Measurements from ENCODE around the gene C2orf92.
A peak's percentile ranks its signal among the peaks of the same experiment; 100 is the strongest.

C2orf92 gene

DNA sequence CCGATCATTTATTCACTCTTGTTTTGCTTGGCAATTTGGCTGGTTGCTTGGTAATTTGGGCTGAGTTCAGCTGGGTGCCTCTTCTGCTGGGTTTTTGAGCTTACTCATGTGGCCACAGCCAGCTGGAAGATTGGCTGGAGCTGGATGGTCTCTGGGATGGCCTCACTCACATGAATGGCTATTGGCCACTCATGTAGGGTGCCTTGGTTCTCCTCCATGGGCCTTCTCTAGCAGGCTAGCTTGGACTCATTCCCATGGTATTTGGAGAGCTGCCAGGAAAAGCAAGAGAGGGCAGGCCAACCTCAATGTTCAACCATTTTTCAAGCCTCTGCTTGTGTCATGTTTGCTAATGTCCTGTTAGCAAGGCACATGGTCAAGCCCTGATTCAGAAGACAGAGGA is 60.7 kb downstream of the C2orf92 start:
- no peak for DNase-seq (ENCODE audit: low read depth)

- DNase-seq (ENCODE audit: low read depth): no peak
These were observed 61.9 kb downstream of the C2orf92 start for GRCh38 chr2:97731274-97732020.

DNA sequence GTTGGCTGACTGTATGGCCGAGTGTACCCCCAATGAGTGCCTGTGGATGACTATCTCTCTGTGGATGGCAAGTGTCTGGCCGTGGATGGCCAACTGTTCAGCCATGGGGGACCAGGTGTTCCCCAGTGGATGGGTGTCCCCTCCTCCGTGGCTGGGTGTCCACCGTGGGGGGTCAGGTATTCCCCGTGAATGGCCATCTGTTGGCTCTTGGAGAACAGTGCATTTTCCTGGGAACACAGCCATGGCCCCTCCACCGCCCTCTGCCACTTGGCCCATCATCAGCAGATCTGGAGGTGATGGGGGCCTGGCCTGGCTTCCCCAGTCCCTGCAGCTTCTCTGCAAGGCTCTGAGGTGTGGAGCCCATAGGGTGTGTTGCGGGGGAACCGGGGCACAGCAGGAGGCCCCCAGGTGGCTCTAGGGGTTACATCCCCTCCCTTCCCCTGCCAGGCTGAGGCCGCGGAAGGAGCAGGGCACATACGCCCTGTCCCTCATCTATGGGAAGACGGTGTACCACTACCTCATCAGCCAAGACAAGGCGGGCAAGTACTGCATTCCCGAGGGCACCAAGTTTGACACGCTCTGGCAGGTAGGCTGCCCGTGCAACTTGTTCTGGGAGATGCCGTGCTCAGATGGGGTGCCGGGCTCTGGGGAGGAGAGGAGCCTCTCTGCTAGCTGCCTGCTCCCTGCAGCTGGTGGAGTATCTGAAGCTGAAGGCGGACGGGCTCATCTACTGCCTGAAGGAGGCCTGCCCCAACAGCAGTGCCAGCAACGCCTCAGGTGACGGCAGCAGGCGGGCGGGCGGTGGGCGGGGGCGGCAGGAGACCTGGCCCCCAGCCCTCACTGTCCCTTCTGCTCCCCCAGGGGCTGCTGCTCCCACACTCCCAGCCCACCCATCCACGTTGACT is 63.2 kb downstream of the C2orf92 start:
- DNase-seq (ENCODE audit: low read depth): no peak

DNA sequence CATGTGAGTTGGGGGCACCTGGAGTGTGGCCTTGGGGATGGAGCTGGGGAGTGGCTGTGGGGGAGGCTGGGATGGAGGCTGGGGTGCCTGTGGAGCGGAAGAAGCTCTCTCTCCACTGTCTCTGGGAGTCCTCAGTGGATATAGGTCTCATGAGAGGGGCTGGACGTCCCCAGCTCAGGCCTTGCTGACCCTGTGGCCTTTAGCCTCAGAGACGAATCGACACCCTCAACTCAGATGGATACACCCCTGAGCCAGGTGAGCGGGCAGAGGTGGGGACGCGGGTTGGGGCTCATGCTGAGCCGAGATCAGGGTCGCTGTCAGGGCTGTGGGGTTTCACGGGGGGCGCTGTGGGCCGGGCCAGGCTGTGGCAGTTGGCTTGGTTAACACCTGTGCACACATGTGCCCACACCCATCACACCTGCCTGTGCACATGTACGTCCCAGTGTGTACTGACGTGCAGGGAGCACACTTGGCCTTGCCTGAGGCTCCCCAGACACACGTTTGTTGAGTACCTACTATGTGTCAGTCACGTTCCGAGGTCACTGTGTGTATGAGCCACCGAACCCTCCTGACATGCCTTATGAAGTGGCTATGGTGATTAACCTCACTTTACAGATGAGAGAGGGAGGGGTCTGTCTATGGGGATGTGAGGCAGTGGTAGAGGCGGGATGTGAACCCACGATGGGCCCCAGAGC is 64.0 kb downstream of the C2orf92 start:
- no peak for DNase-seq (ENCODE audit: low read depth)

GRCh38 chr2:97734061-97735051 is 64.8 kb downstream of the C2orf92 start:
- DNase-seq (ENCODE audit: low read depth): no peak

- no peak for DNase-seq (ENCODE audit: low read depth)
These were observed 65.6 kb downstream of the C2orf92 start for GRCh38 chr2:97735161-97735561.

GRCh38 chr2:97736185-97736584 is 66.7 kb downstream of the C2orf92 start:
- DNase-seq (ENCODE audit: low read depth): no peak

DNA sequence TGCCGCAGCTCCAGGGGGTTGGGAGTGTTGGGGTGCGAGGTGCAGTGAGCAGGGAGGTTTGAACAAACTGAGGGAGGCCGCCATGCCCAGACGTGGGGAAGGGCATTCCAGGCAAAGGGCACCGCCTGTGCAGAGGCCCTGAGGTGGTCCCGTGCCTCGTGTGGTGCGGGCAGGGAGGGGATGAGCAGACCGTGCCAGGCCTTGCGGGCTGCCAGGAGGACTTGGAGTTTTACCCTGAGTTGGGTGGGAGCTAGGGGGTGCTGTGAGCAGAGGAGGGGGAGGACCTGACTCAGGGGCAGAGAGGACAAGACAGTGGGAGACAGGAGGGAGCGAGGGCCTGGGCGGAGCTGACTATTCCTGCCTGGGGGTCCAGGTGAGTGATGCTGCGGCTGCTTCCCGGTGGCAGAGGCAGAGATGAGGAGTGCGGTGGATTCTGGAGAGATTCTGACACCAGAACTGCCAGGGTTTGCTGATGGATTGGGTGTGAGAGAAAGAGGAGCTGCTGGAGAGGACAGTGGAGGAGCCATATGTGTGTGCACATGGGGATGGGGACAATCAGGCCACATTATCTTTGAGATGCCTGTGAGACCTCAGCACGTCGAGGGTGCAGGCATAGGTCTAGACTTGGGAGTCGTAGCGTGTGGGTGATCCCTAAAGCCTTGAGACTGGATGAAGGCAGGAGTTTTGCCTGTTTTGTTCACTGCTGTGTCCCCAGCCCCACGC is 67.3 kb downstream of the C2orf92 start:
- DNase-seq (ENCODE audit: low read depth): no peak

DNA sequence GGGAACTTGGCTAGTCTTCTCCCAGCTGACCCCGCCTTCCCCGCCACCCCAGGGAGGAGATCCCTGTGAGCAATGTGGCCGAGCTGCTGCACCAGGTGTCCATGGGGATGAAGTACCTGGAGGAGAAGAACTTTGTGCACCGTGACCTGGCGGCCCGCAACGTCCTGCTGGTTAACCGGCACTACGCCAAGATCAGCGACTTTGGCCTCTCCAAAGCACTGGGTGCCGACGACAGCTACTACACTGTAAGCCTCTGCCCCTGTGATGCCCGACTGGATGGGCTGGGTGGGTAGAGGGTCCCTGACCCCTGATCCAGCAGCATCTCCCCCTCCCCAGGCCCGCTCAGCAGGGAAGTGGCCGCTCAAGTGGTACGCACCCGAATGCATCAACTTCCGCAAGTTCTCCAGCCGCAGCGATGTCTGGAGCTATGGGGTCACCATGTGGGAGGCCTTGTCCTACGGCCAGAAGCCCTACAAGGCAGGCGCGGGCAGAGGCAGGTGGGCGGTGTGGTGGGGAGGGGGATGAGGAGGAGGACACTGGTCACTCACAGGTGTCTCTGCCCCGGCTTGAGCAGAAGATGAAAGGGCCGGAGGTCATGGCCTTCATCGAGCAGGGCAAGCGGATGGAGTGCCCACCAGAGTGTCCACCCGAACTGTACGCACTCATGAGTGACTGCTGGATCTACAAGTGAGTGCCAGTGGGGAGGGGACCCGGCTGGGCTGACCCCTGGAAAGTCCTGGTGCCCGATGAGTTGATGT is 68.1 kb downstream of the C2orf92 start:
- DNase-seq (ENCODE audit: low read depth): no peak

DNA sequence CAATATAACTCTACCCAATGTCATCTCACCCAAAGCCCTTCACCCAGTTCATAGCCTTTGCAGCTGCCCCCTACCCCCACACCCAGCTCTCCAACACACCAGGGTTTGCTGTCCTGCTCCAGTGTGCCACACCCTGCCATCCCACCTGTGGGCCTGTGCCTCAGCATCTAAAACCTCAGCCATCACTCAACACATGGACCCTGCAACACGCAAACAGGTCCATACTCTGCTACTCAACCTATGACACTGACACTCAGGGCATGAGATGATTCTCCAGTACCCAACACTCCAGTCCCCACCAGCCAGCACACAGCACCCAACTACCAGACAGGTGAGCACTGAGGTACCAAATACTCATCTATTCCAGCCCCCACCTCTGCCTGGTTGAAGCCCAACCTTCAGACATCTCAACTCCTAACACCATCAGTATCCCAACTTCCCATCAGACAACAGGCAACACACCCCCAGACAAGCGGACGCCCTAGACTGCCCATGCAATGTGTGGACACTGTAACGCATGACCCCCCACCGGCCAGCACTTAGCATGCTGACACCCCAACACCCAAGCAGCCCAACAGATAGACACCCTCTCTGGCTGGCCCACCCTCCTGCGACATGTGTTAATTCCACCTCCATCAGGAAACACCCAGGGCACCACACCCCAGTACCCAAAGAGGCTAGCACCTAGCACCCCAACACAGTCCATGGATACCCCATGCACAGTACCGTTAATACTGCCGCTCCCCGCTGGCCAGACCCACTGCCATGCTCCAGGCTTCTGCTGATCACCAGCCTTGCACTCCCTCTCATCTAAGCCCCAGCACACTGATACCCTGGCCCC is 68.9 kb downstream of the C2orf92 start:
- DNase-seq (ENCODE audit: low read depth): no peak

- no peak for DNase-seq (ENCODE audit: low read depth)
These were observed 69.7 kb downstream of the C2orf92 start for GRCh38 chr2:97739020-97739892.

DNA sequence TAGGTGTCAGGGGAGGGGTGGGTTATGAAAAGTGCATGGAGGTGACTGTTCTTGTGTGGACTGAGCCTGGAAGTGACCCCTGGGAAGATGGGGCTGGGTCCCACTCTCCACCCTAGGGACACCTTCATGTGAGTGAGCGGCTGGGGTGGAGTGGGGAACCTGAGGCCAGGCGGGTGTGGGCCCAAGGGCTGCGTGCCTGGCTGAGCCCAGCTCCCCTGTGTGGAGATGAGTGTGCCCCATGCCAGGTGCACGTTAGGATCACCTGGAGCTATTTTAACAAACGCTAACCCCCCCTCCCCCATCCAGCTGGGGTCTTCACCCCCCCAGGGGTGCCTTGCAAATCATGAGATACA is 70.4 kb downstream of the C2orf92 start:
- no peak for DNase-seq (ENCODE audit: low read depth)

GRCh38 chr2:97740590-97741182 is 71.2 kb downstream of the C2orf92 start:
- no peak for DNase-seq (ENCODE audit: low read depth)

DNA sequence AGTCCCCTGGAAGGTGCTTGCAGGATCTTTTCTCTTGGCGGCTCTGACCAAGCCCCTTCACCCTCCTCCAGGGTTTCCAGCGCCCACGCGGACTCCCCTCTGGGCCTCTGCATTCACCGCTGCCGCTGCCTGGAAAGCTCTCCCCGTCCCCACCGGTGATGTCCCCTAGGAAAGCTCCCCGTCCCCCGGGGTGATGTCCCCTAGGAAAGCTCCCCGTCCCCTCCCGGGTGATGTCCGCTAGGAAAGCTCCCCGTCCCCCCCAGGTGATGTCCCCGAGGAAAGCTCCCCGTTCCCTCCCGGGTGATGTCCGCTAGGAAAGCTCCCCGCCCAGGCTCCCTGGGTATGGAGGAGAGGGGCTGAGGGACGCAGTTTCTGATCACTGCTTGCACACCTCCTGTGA is 71.7 kb downstream of the C2orf92 start:
- no peak for DNase-seq (ENCODE audit: low read depth)

- DNase-seq (ENCODE audit: low read depth): no peak
These were observed 72.2 kb downstream of the C2orf92 start for GRCh38 chr2:97741686-97742085.

DNA sequence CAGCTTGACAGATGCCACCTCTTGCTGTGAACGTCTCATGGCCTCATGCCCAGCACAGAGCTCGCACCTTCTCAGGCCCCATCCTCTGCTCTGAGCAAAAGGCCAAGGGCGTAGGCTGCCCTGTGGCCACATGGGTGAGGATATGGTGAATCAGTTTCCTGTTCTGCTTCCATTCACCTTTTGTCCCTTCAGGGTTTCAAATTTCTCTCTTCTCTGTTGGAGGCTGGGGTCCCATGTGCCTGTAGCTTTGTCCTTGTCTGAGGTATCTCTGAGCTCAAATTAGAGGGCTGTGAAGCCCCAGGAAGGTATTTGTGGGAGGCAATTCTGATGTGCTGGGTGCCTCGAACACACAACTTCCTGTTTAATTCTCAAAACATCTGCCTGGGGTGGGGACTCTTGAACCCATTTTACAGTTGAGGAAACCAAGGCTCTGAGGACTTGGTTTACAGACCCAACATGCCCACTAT is 72.9 kb downstream of the C2orf92 start:
- DNase-seq (ENCODE audit: low read depth): peak; percentile 20

GRCh38 chr2:97743913-97744312 is 74.4 kb downstream of the C2orf92 start:
- DNase-seq (ENCODE audit: low read depth): no peak

Data from activated T-helper 1 cell treated with Interleukin-2 at 50 U/mL for 16 hours (primary cell).